ENCODE results near the gene TACC2.

Gene TACC2

GRCh38 chr10:122029499-122030199 lies 40.7 kb downstream of the TACC2 start:
- Histone ChIP-seq H3K27me3 (replicated peaks; ENCODE audit: control insufficient read depth, insufficient read depth, low read length) (no peaks in the 10 kb centered on the region), H3K36me3 (ENCODE audit: control insufficient read depth, insufficient read depth, low read length) (no peaks in the 10 kb centered on the region), H3K4me3 (replicated peaks; ENCODE audit: low read depth, low read length) (no peak overlapping the region)
- TF ChIP-seq CTCF (IDR thresholded peaks at IDR 0.05; ENCODE audit: insufficient read depth, low read length, poor library complexity, severe bottlenecking), result no peak
- DNase-seq (ENCODE audit: extremely low read depth, insufficient read length), result no peak

GRCh38 chr10:122030200-122030552 lies 41.2 kb downstream of the TACC2 start:
- no peak for DNase-seq (ENCODE audit: extremely low read depth, insufficient read length)
- Histone ChIP-seq H3K27me3 (replicated peaks; ENCODE audit: control insufficient read depth, insufficient read depth, low read length) (no peaks in the 10 kb centered on the region), H3K4me3 (replicated peaks; ENCODE audit: low read depth, low read length) (no peak overlapping the region), H3K36me3 (ENCODE audit: control insufficient read depth, insufficient read depth, low read length) (no peaks in the 10 kb centered on the region)
- TF ChIP-seq CTCF (IDR thresholded peaks at IDR 0.05; ENCODE audit: insufficient read depth, low read length, poor library complexity, severe bottlenecking), result no peak

- no peak for DNase-seq (ENCODE audit: extremely low read depth, insufficient read length)
- no peaks in the 10 kb centered on the region; the same call in 1 of the 2 replicates for H3K27me3 ChIP-seq (replicated peaks; ENCODE audit: control insufficient read depth, insufficient read depth, low read length)
- H3K4me3 ChIP-seq (replicated peaks; ENCODE audit: low read depth, low read length), result no peak overlapping the region
- no peaks in the 10 kb centered on the region for H3K36me3 ChIP-seq (ENCODE audit: control insufficient read depth, insufficient read depth, low read length)
- TF ChIP-seq CTCF (IDR thresholded peaks at IDR 0.05; ENCODE audit: insufficient read depth, low read length, poor library complexity, severe bottlenecking), result no peak
These were observed 44.4 kb downstream of the TACC2 start for GRCh38 chr10:122033224-122033926.

- DNase-seq (ENCODE audit: extremely low read depth, insufficient read length), result no peak
- TF ChIP-seq CTCF (IDR thresholded peaks at IDR 0.05; ENCODE audit: insufficient read depth, low read length, poor library complexity, severe bottlenecking), result no peak
- H3K4me3 ChIP-seq (replicated peaks; ENCODE audit: low read depth, low read length), result no peak overlapping the region
- H3K27me3 ChIP-seq (replicated peaks; ENCODE audit: control insufficient read depth, insufficient read depth, low read length), result no peaks in the 10 kb centered on the region; the same call in 1 of the 2 replicates
- no peaks in the 10 kb centered on the region for H3K36me3 ChIP-seq (ENCODE audit: control insufficient read depth, insufficient read depth, low read length)
These were observed 45.3 kb downstream of the TACC2 start for GRCh38 chr10:122034149-122034756.

- no peaks in the 10 kb centered on the region for H3K36me3 ChIP-seq (ENCODE audit: control insufficient read depth, insufficient read depth, low read length)
- peaks cover 1% of the 10 kb centered on the region; the same call in 1 of the 2 replicates for H3K27me3 ChIP-seq (replicated peaks; ENCODE audit: control insufficient read depth, insufficient read depth, low read length)
- no peak for TF ChIP-seq CTCF (IDR thresholded peaks at IDR 0.05; ENCODE audit: insufficient read depth, low read length, poor library complexity, severe bottlenecking)
- H3K4me3 ChIP-seq (replicated peaks; ENCODE audit: low read depth, low read length), result no peak overlapping the region
- DNase-seq (ENCODE audit: extremely low read depth, insufficient read length), result no peak
These were observed 51.8 kb downstream of the TACC2 start for GRCh38 chr10:122040786-122041185.
